Measurements from ENCODE around the gene TBX6. TPM values are rescaled to one million over a fixed set of nuclear protein-coding genes. Genes with fewer than 3 reads are reported as not detected.

The TBX6 gene
- polyA plus RNA-seq, 1 donor from 2014 or later, result not detected

- no peaks in the 10 kb centered on the region for H3K9me2 ChIP-seq (ENCODE audit: insufficient read depth, low read length)
- no peaks in the 10 kb centered on the region for H3K27me3 ChIP-seq (ENCODE audit: insufficient read depth, low read depth, low read length)
- no peaks in the 10 kb centered on the region for H4K20me1 ChIP-seq (ENCODE audit: insufficient read depth)
- no peaks in the 10 kb centered on the region for H3K9me3 ChIP-seq (ENCODE audit: low read length)
- no peak overlapping the region for H3K27ac ChIP-seq (ENCODE audit: low read length)
- no peak overlapping the region for H3K4me2 ChIP-seq (ENCODE audit: low read length)
- no peak overlapping the region for H3K4me3 ChIP-seq (ENCODE audit: low read length)
- no peaks in the 10 kb centered on the region for H3F3A ChIP-seq (ENCODE audit: insufficient read depth, low read length, poor library complexity, severe bottlenecking)
- no peak overlapping the region for H2AFZ ChIP-seq (ENCODE audit: low read depth, low read length)
- no peaks in the 10 kb centered on the region for H3K79me2 ChIP-seq (replicated peaks; ENCODE audit: insufficient read depth, low read length)
- peaks cover 5% of the 10 kb centered on the region for H3K36me3 ChIP-seq (ENCODE audit: insufficient read depth, low read length)
- H3K9ac ChIP-seq (ENCODE audit: low read length), result no peak overlapping the region
- TF ChIP-seq SMC3 (conservative IDR thresholded peaks at IDR 0.05; ENCODE audit: poor library complexity), result no peak
- no peak for TF ChIP-seq CTCF (IDR thresholded peaks at IDR 0.05; ENCODE audit: poor library complexity, severe bottlenecking)
- TF ChIP-seq REST (IDR thresholded peaks at IDR 0.05; ENCODE audit: borderline replicate concordance), result no peak
- TF ChIP-seq EP300 (conservative IDR thresholded peaks at IDR 0.05; ENCODE audit: poor library complexity, severe bottlenecking), result no peak
- TF ChIP-seq EZH2 (IDR thresholded peaks at IDR 0.05; ENCODE audit: borderline replicate concordance, insufficient read depth, low read length, poor library complexity, severe bottlenecking), result no peak
- no peak for TF ChIP-seq MXI1 (conservative IDR thresholded peaks at IDR 0.05; ENCODE audit: poor library complexity, severe bottlenecking)
- TF ChIP-seq RAD21 (conservative IDR thresholded peaks at IDR 0.05), result no peak
- TF ChIP-seq POLR2AphosphoS5 (IDR thresholded peaks at IDR 0.05), result no peak
- TF ChIP-seq TAF1 (IDR thresholded peaks at IDR 0.05; ENCODE audit: low read depth), result no peak
Observed at GRCh38 chr16:30085247-30085646, 6.5 kb downstream of the TBX6 start.

GRCh38 chr16:30084816-30085159, 6.9 kb downstream of the TBX6 start:
- no peaks in the 10 kb centered on the region for H3K9me2 ChIP-seq (ENCODE audit: insufficient read depth, low read length)
- H3K79me2 ChIP-seq (replicated peaks; ENCODE audit: insufficient read depth, low read length), result no peaks in the 10 kb centered on the region
- H3K27ac ChIP-seq (ENCODE audit: low read length), result no peak overlapping the region
- H2AFZ ChIP-seq (ENCODE audit: low read depth, low read length), result no peak overlapping the region
- no peaks in the 10 kb centered on the region for H3F3A ChIP-seq (ENCODE audit: insufficient read depth, low read length, poor library complexity, severe bottlenecking)
- H3K4me2 ChIP-seq (ENCODE audit: low read length), result no peak overlapping the region
- H4K20me1 ChIP-seq (ENCODE audit: insufficient read depth), result no peaks in the 10 kb centered on the region
- H3K27me3 ChIP-seq (ENCODE audit: insufficient read depth, low read depth, low read length), result no peaks in the 10 kb centered on the region
- H3K9me3 ChIP-seq (ENCODE audit: low read length), result no peaks in the 10 kb centered on the region
- TF ChIP-seq CTCF (IDR thresholded peaks at IDR 0.05; ENCODE audit: poor library complexity, severe bottlenecking) (no peak), TAF1 (IDR thresholded peaks at IDR 0.05; ENCODE audit: low read depth) (no peak), EP300 (conservative IDR thresholded peaks at IDR 0.05; ENCODE audit: poor library complexity, severe bottlenecking) (no peak), RAD21 (conservative IDR thresholded peaks at IDR 0.05) (no peak), REST (IDR thresholded peaks at IDR 0.05; ENCODE audit: borderline replicate concordance) (no peak), MXI1 (conservative IDR thresholded peaks at IDR 0.05; ENCODE audit: poor library complexity, severe bottlenecking) (no peak), EZH2 (IDR thresholded peaks at IDR 0.05; ENCODE audit: borderline replicate concordance, insufficient read depth, low read length, poor library complexity, severe bottlenecking) (no peak), POLR2AphosphoS5 (IDR thresholded peaks at IDR 0.05) (no peak), SMC3 (conservative IDR thresholded peaks at IDR 0.05; ENCODE audit: poor library complexity) (no peak)
- H3K36me3 ChIP-seq (ENCODE audit: insufficient read depth, low read length), result peaks cover 5% of the 10 kb centered on the region
- H3K9ac ChIP-seq (ENCODE audit: low read length), result no peak overlapping the region
- H3K4me3 ChIP-seq (ENCODE audit: low read length), result no peak overlapping the region

Data from neural cell (in vitro differentiated cells).